ENCODE results near the gene CEP126.

DNA sequence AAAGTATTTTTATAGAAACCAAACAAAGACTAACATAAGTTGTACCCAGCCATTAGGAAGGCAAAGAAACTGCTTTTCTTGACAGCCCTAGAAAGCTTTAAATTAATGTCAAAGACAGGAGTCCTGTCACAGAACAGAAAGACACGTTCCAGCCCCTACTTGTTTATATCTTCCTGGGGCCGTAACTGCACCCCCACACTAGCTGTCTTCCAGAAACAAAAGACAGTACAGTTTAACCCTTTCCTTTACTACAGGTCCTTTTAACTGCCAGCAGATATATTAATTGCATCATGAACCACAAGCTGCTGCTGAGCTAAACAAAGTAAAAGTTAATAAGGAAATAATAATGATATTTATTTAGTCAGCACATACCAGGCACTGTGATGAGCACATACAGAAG lies 112.1 kb downstream of the CEP126 start:
- TF ChIP-seq CTCF (conservative IDR thresholded peaks at IDR 0.05 in 1 of 2, IDR thresholded peaks at IDR 0.05 in 1 of 2; ENCODE audit: extremely low read depth in 1 of 2, insufficient read depth in 1 of 2, low read depth in 1 of 2, low read length in 2 of 2) (no peak), EZH2 (IDR thresholded peaks at IDR 0.05; ENCODE audit: borderline replicate concordance, low read length) (no peak)
